ENCODE data around the gene CNTNAP5. TPM values are rescaled to one million over a fixed set of nuclear protein-coding genes. Genes with fewer than 3 reads are reported as not detected.

Gene CNTNAP5
- total RNA-seq, 4 donors from 2014 or later: 0.20 to 1.4 (median 0.68) TPM; not detected in 1

GRCh38 chr2:124091721-124092120 is 66.6 kb downstream of the CNTNAP5 start:
- no peak for DNase-seq
- 60 to 77% methylated on average over 1 to 5 of the region's 5 CpGs for WGBS, 2 donors (ENCODE audit: low coverage in 1 of 2)
- Histone ChIP-seq H3K27ac (no peak overlapping the region), H3K4me3 (no peak overlapping the region), H3K9me3 (no peaks in the 10 kb centered on the region), H3K36me3 (no peaks in the 10 kb centered on the region), H3K27me3 (no peaks in the 10 kb centered on the region), H3K4me1 (no peaks in the 10 kb centered on the region)
- TF ChIP-seq EP300 (IDR thresholded peaks at IDR 0.05; ENCODE audit: low read depth) (no peak), CTCF (IDR thresholded peaks at IDR 0.05) (no peak), POLR2AphosphoS5 (IDR thresholded peaks at IDR 0.05) (no peak), POLR2A (IDR thresholded peaks at IDR 0.05) (no peak)
- in situ Hi-C loops (cut with MboI; ENCODE audit: low pct_ligation_motif_present in 1 of 4, low pct_unique_long_range_greater_than_20kb in 1 of 4, low sequenced_read_pairs in 3 of 4) (no loop called here), intact Hi-C loops (cut with DNase I; ENCODE audit: low total_unique reads) (no loop called here)

- intact Hi-C loops (cut with DNase I; ENCODE audit: low total_unique reads) (no loop called here), in situ Hi-C loops (cut with MboI; ENCODE audit: low pct_ligation_motif_present in 1 of 4, low pct_unique_long_range_greater_than_20kb in 1 of 4, low sequenced_read_pairs in 3 of 4) (no loop called here)
- Histone ChIP-seq H3K4me1 (no peaks in the 10 kb centered on the region), H3K27me3 (no peaks in the 10 kb centered on the region), H3K27ac (no peak overlapping the region), H3K4me3 (no peak overlapping the region), H3K36me3 (no peaks in the 10 kb centered on the region), H3K9me3 (no peaks in the 10 kb centered on the region)
- TF ChIP-seq EP300 (IDR thresholded peaks at IDR 0.05; ENCODE audit: low read depth): no peak
- TF ChIP-seq POLR2A (IDR thresholded peaks at IDR 0.05): no peak
- TF ChIP-seq POLR2AphosphoS5 (IDR thresholded peaks at IDR 0.05): no peak
- DNase-seq: no peak
- 42% methylated on average over 2 of the region's 2 CpGs for WGBS, 2 donors (ENCODE audit: low coverage in 1 of 2)
These were observed 67.6 kb downstream of the CNTNAP5 start for GRCh38 chr2:124092651-124093050.

- Histone ChIP-seq H3K4me3 (no peak overlapping the region), H3K9me3 (no peaks in the 10 kb centered on the region), H3K27me3 (no peaks in the 10 kb centered on the region), H3K4me1 (no peaks in the 10 kb centered on the region), H3K27ac (no peak overlapping the region), H3K36me3 (no peaks in the 10 kb centered on the region)
- intact Hi-C loops (cut with DNase I; ENCODE audit: low total_unique reads): no loop called here
- no peak for TF ChIP-seq POLR2AphosphoS5 (IDR thresholded peaks at IDR 0.05)
- no peak for TF ChIP-seq CTCF (IDR thresholded peaks at IDR 0.05)
- no peak for TF ChIP-seq POLR2A (IDR thresholded peaks at IDR 0.05)
- TF ChIP-seq EP300 (IDR thresholded peaks at IDR 0.05; ENCODE audit: low read depth): no peak
- 63 to 71% methylated on average over 1 of the region's 1 CpG for WGBS, 2 donors (ENCODE audit: low coverage in 1 of 2)
- in situ Hi-C loops (cut with MboI; ENCODE audit: low pct_ligation_motif_present in 1 of 4, low pct_unique_long_range_greater_than_20kb in 1 of 4, low sequenced_read_pairs in 3 of 4): no loop called here
- DNase-seq: no peak
These were observed 79.8 kb downstream of the CNTNAP5 start for GRCh38 chr2:124104914-124105313.

DNA sequence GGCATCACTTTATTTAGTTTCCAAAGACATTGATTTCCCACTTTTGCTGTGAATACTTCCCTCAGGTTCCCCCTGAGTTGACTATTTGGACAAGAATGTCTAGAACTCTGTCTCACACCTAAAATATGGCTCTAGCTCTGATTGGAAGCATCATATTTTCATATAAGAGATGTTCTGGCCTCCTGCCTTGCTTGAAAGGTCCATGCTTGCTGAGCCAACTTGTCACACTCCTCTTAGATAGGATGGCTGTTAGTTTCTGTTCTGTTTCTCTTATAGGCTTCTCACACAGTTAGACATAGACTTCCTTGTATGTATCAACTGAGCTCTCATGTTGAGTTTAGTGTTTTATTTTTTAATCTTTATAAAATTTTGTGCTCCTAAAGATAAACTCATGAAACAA is 87.1 kb downstream of the CNTNAP5 start:
- Histone ChIP-seq H3K36me3 (no peaks in the 10 kb centered on the region), H3K27ac (no peak overlapping the region), H3K4me3 (no peak overlapping the region), H3K9me3 (no peaks in the 10 kb centered on the region), H3K4me1 (no peaks in the 10 kb centered on the region), H3K27me3 (no peaks in the 10 kb centered on the region)
- TF ChIP-seq POLR2A (IDR thresholded peaks at IDR 0.05): no peak
- TF ChIP-seq EP300 (IDR thresholded peaks at IDR 0.05; ENCODE audit: low read depth): no peak
- TF ChIP-seq CTCF (IDR thresholded peaks at IDR 0.05): no peak
- no peak for TF ChIP-seq POLR2AphosphoS5 (IDR thresholded peaks at IDR 0.05)
- no peak for DNase-seq
- intact Hi-C loops (cut with DNase I; ENCODE audit: low total_unique reads): no loop called here
- in situ Hi-C loops (cut with MboI; ENCODE audit: low pct_ligation_motif_present in 1 of 4, low pct_unique_long_range_greater_than_20kb in 1 of 4, low sequenced_read_pairs in 3 of 4): no loop called here

GRCh38 chr2:124112966-124113365 is 87.9 kb downstream of the CNTNAP5 start:
- H3K36me3 ChIP-seq: no peaks in the 10 kb centered on the region
- H3K27me3 ChIP-seq: no peaks in the 10 kb centered on the region
- H3K27ac ChIP-seq: no peak overlapping the region
- no peaks in the 10 kb centered on the region for H3K9me3 ChIP-seq
- no peak for DNase-seq
- H3K4me3 ChIP-seq: no peak overlapping the region
- intact Hi-C loops (cut with DNase I; ENCODE audit: low total_unique reads): no loop called here
- H3K4me1 ChIP-seq: no peaks in the 10 kb centered on the region
- in situ Hi-C loops (cut with MboI; ENCODE audit: low pct_ligation_motif_present in 1 of 4, low pct_unique_long_range_greater_than_20kb in 1 of 4, low sequenced_read_pairs in 3 of 4): no loop called here
- TF ChIP-seq POLR2A (IDR thresholded peaks at IDR 0.05) (no peak), POLR2AphosphoS5 (IDR thresholded peaks at IDR 0.05) (no peak), CTCF (IDR thresholded peaks at IDR 0.05) (no peak), EP300 (IDR thresholded peaks at IDR 0.05; ENCODE audit: low read depth) (no peak)
- 30 to 54% methylated on average over 2 of the region's 2 CpGs for WGBS, 2 donors (ENCODE audit: low coverage in 1 of 2)
